K562 (cell line): ENCODE results near the gene SOAT1. TPM values are rescaled to one million over a fixed set of nuclear protein-coding genes. Genes with fewer than 3 reads are reported as not detected.

Source experiments
- ATAC-seq: fragments of 200-7000 bp; cut with Tn5 transposase; 3 replicates; pipeline ENCODE4 v1.9.1; 2020; ENCODE audit warnings: moderate library complexity
- BruUV-seq: library from RNA; stranded (reverse); fragments of 400-500 nt; replicated peaks from 2 replicates; lab custom pipeline; 2021; lab: Mats Ljungman, UMichigan
- CTCF ChIA-PET: fragments of 300-600 bp; formaldehyde crosslinking; extraction: SDS; loops from one replicate; lab custom pipeline; 2021; ENCODE audit warnings: low intra/inter-chr PET ratio; lab: Yijun Ruan, JAX
- POLR2A ChIA-PET: fragments of 300-600, 350-650 bp; sonication (Branson Sonifier 250); formaldehyde crosslinking; extraction: SDS; loops from one replicate; lab custom pipeline; 2021; ENCODE audit warnings: antibody characterized with exemption, inconsistent platforms; lab: Yijun Ruan, JAX
- DNase-seq, 4 experiments: peaks; one replicate each; pipeline versions ENCODE4 v3.0.0 to v3.0.0-alpha.2; 2011 to 2018; ENCODE audit warnings: low spot score in 3 of 4, mixed read lengths in 3 of 4; ENCODE audit errors: extremely low read depth in 1 of 4
- FAIRE-seq: peaks from 2 replicates; lab custom pipeline; 2011; peaks lifted over from hg19 to GRCh38; lab: Jason Lieb, UNC
- H2AFZ ChIP-seq: 2 replicates; pipeline ENCODE4 v1.6.0; 2011; ENCODE audit warnings: low read depth, low read length, control low read depth, inconsistent platforms
- H3K27ac ChIP-seq: fragments of 200-600 bp; 3 replicates; pipeline ENCODE4 v1.8.0; 2011; ENCODE audit warnings: low read depth, mild to moderate bottlenecking, control low read depth, inconsistent platforms, low read length, moderate library complexity, mixed read lengths; ENCODE audit errors: extremely low read depth
- H3K27me3 ChIP-seq, 2 experiments: fragments of 300-600 bp in 1 of 2; 2 replicates in 1 of 2; 3 replicates in 1 of 2; pipeline versions ENCODE4 v1.6.0 to v1.8.0; 2011; ENCODE audit warnings: inconsistent platforms in 2 of 2, low read length in 2 of 2, mild to moderate bottlenecking in 1 of 2, mixed read lengths in 1 of 2, moderate library complexity in 1 of 2; ENCODE audit not compliant: control insufficient read depth in 2 of 2, insufficient read depth in 2 of 2
- H3K36me3 ChIP-seq: fragments of 300-600 bp; 3 replicates; pipeline ENCODE4 v1.8.0; 2011; ENCODE audit warnings: mild to moderate bottlenecking, low read length, inconsistent platforms; ENCODE audit not compliant: control insufficient read depth, insufficient read depth
- H3K4me1 ChIP-seq, 2 experiments: fragments of 200-600 bp in 1 of 2; replicated peaks in 1 of 2; 2 replicates in 1 of 2; 3 replicates in 1 of 2; pipeline versions ENCODE4 v1.5.1 to v1.8.0; 2011; ENCODE audit warnings: inconsistent platforms in 2 of 2, low read length in 2 of 2, mild to moderate bottlenecking in 1 of 2, mixed read lengths in 1 of 2, moderate library complexity in 1 of 2; ENCODE audit not compliant: control insufficient read depth in 2 of 2, insufficient read depth in 2 of 2
- H3K4me2 ChIP-seq: 2 replicates; pipeline ENCODE4 v1.6.1; 2011; ENCODE audit warnings: low read length, control low read depth, inconsistent platforms, mixed read lengths; ENCODE audit not compliant: insufficient read depth
- H3K4me3 ChIP-seq: fragments of 200-600 bp; sonication (generic), shearing (Covaris generic); 2 replicates; pipeline ENCODE4 v1.5.1; 2016; ENCODE audit warnings: control low read depth, inconsistent platforms
- H3K79me2 ChIP-seq: fragments of 200-600 bp; 3 replicates; pipeline ENCODE4 v1.8.0; 2011; ENCODE audit warnings: low read length, inconsistent platforms; ENCODE audit not compliant: control insufficient read depth, insufficient read depth
- H3K9ac ChIP-seq, 2 experiments: 2 replicates each; pipeline versions ENCODE4 v1.6.0 to v1.6.1; 2011; ENCODE audit warnings: low read depth in 2 of 2, low read length in 2 of 2, control low read depth in 1 of 2, inconsistent platforms in 1 of 2, mild to moderate bottlenecking in 1 of 2, mixed read lengths in 1 of 2; ENCODE audit not compliant: insufficient read depth in 1 of 2
- H3K9me1 ChIP-seq: one replicate; pipeline ENCODE4 v1.6.0; 2011; ENCODE audit warnings: inconsistent platforms, mild to moderate bottlenecking, low read length, moderate library complexity; ENCODE audit not compliant: control insufficient read depth, insufficient read depth
- H3K9me3 ChIP-seq: replicated peaks from 2 replicates; pipeline ENCODE4 v1.5.1; 2011; ENCODE audit warnings: low read depth, low read length, inconsistent platforms; ENCODE audit not compliant: control insufficient read depth, insufficient read depth
- H4K20me1 ChIP-seq: replicated peaks from 2 replicates; pipeline ENCODE4 v1.6.1; 2011; ENCODE audit warnings: low read length, inconsistent platforms, mixed read lengths; ENCODE audit not compliant: control insufficient read depth, insufficient read depth
- GATA2 ChIP-seq: sonication (generic); formaldehyde crosslinking; IDR thresholded peaks from 2 replicates; pipeline ENCODE4 v1.4.0; 2020; ENCODE audit warnings: mild to moderate bottlenecking, missing genetic modification reagents
- HMGXB4 ChIP-seq: sonication (generic); formaldehyde crosslinking; IDR thresholded peaks from 2 replicates; pipeline ENCODE4 v1.8.1; 2023; ENCODE audit warnings: mild to moderate bottlenecking, missing genetic modification reagents
- ZC3H8 ChIP-seq: fragments of 450-650 bp; IDR thresholded peaks from 2 replicates; pipeline ENCODE4 v1.6.1; 2017
- ZNF384 ChIP-seq: IDR thresholded peaks from 2 replicates; pipeline ENCODE4 v1.6.1; 2012; ENCODE audit warnings: low read depth, low read length, improper control_type of control experiment
- WGBS: fragments of 100-300 bp; shearing (Covaris generic); methylation state at CpG from one replicate; pipeline ENCODE4 v1.1.6; 2016; ENCODE audit warnings: low coverage, mixed read lengths; ENCODE audit not compliant: insufficient coverage; ENCODE audit errors: missing lambda C conversion rate; 5-methylcytosine and 5-hydroxymethylcytosine counted together
- in situ Hi-C: fragments of 300-500 bp; cut with MboI; formaldehyde crosslinking; loops from 4 replicates; pipeline ENCODE4 v1.15.0; 2018; ENCODE audit warnings: inconsistent platforms, mixed read lengths
- intact Hi-C: fragments of 100-400 bp; cut with micrococcal nuclease; formaldehyde crosslinking; loops from 2 replicates; pipeline ENCODE4 v1.14.2; 2022
- polyA plus RNA-seq, 8 experiments: library from polyadenylated mRNA; depleted of rRNA in 4 of 8; stranded (reverse) in 5 of 8; unstranded in 3 of 8; fragments of >200 nt; fragmentation: Nextera tagmentation in 2 of 8; fragmentation: Illumina TruSeq in 1 of 8; extraction: Ambion mirVana in 2 of 8; extraction: Trizol in 1 of 8; gene quantifications; 2 replicates each; pipeline versions ENCODE4 v1.2.1 to v1.2.3, GENCODE V29; 2011 to 2014; ENCODE audit warnings: inconsistent platforms in 1 of 8, missing spikeins in 1 of 8
- total RNA-seq, 7 experiments: library from RNA; depleted of rRNA in 6 of 7; stranded (reverse); fragments of >200 nt in 6 of 7; fragmentation: Illumina TruSeq in 2 of 7; extraction: Trizol in 2 of 7; gene quantifications; 2 replicates each; pipeline versions ENCODE4 v1.2.1 to v1.2.3, GENCODE V29; 2011 to 2021; ENCODE audit warnings: low replicate concordance in 1 of 7

SOAT1 gene
- total and polyA plus RNA-seq, 9 of the 15 experiments (the other 6 are each of a cell fraction or from before 2014, with no cell fraction given): 5.5 to 29.1 (median 17.3) TPM

- TF ChIP-seq HMGXB4: no peak
Measured at GRCh38 chr1:179334440-179334839, 40.8 kb downstream of the SOAT1 start (continued).

- Histone ChIP-seq H3K9ac (no peak overlapping the region), H3K79me2 (no peaks in the 10 kb centered on the region), H4K20me1 (no peaks in the 10 kb centered on the region), H3K9me1 (no peaks in the 10 kb centered on the region), H2AFZ (no peak overlapping the region), H3K4me3 (no peak overlapping the region), H3K9me3 (no peaks in the 10 kb centered on the region), H3K4me2 (no peak overlapping the region), H3K27ac (no peak overlapping the region)
- FAIRE-seq (no peak), DNase-seq (no peak)
- in situ Hi-C loops (no loop called here), intact Hi-C loops (no loop called here)
- BruUV-seq: no TSS peak
- 80% methylated on average over 2 of the region's 2 CpGs for WGBS
- CTCF ChIA-PET: no interaction called here
- POLR2A ChIA-PET: interaction anchor here (1.0 kb wide), 1 partner anchor 11 kb away, joined by 3 read pairs; no protein-coding TSS in a partner anchor
- no peak for TF ChIP-seq GATA2
- no peak for TF ChIP-seq ZNF384
- TF ChIP-seq ZC3H8: no peak
- TF ChIP-seq, all 486 proteins: peak for 0
- H3K27me3 ChIP-seq: no peaks in the 10 kb centered on the region
- H3K36me3 ChIP-seq: peaks cover 13% of the 10 kb centered on the region; the same call in 2 of the 3 replicates
- ATAC-seq: peak; percentile 60
- H3K4me1 ChIP-seq: peaks cover 3 to 7% of the 10 kb centered on the region in 2 experiments; a peak in 3 of 5 replicates
Measured at GRCh38 chr1:179337288-179337687, 43.7 kb downstream of the SOAT1 start.
